ENCODE data around the gene NME7.

DNA sequence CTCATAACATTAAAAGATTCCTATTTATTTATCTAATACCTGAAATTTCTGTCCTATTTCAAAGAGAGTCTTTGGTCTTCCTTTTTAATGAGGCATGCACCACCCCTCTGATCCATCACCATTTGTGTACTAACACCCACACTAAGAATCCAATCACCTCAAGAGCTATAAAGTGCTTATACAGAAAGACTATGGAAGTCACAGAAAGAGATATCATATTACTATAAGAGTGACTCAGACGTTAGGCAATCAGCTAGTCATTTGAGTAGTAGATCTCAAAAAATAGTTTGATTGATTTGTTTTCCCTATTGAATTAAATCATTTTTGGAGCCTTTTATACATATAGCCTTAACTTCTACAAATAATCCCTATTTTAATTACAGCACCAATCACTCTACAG is 46.1 kb downstream of the NME7 start:
- TF ChIP-seq, protein P1, sequence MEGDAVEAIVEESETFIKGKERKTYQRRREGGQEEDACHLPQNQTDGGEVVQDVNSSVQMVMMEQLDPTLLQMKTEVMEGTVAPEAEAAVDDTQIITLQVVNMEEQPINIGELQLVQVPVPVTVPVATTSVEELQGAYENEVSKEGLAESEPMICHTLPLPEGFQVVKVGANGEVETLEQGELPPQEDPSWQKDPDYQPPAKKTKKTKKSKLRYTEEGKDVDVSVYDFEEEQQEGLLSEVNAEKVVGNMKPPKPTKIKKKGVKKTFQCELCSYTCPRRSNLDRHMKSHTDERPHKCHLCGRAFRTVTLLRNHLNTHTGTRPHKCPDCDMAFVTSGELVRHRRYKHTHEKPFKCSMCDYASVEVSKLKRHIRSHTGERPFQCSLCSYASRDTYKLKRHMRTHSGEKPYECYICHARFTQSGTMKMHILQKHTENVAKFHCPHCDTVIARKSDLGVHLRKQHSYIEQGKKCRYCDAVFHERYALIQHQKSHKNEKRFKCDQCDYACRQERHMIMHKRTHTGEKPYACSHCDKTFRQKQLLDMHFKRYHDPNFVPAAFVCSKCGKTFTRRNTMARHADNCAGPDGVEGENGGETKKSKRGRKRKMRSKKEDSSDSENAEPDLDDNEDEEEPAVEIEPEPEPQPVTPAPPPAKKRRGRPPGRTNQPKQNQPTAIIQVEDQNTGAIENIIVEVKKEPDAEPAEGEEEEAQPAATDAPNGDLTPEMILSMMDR (IDR thresholded peaks at IDR 0.05) = no peak
- TF ChIP-seq POLR2AphosphoS5 (IDR thresholded peaks at IDR 0.05) = no peak
- no peak for TF ChIP-seq POLR2A (IDR thresholded peaks at IDR 0.05)
- no peak for TF ChIP-seq EP300 (IDR thresholded peaks at IDR 0.05)

Measured in sigmoid colon (tissue), 4 donors.